GM19238 (cell line): ENCODE measurements around the gene OGDH.
"Not testable (repeated sequence)": the region's sequence is repeated elsewhere in the genome, so short reads cannot be mapped to it uniquely, and the experiment has no call there.

Experiments used
- DNase-seq: peaks from one replicate; pipeline ENCODE4 v3.0.0; 2011; ENCODE audit warnings: low spot score; ENCODE audit not compliant: insufficient read length

The OGDH gene

GRCh38 chr7:44580945-44581878, 25.2 kb upstream of the OGDH start:
- DNase-seq: peak; percentile 30

- DNase-seq: peak; percentile 97
These were observed 24.4 kb upstream of the OGDH start, which contains the start of gene TMED4 for GRCh38 chr7:44581879-44582603. Gene TMED4 (minus strand): TSS chr7:44582231. CDS start chr7:44582206, 25 bp downstream.

- no peak for DNase-seq
These were observed 23.1 kb upstream of the OGDH start for GRCh38 chr7:44583146-44583865.

- no peak for DNase-seq
These were observed 18.4 kb upstream of the OGDH start for GRCh38 chr7:44587843-44588711.

GRCh38 chr7:44590910-44591309, 15.5 kb upstream of the OGDH start:
- DNase-seq: no peak

- DNase-seq: no peak
These were observed 10.3 kb upstream of the OGDH start for GRCh38 chr7:44595934-44596635.

GRCh38 chr7:44597181-44597580, 9.2 kb upstream of the OGDH start:
- DNase-seq: not testable (repeated sequence)

- DNase-seq: no peak
These were observed 7.2 kb upstream of the OGDH start for GRCh38 chr7:44599222-44599621.

GRCh38 chr7:44602576-44602910, 3.9 kb upstream of the OGDH start:
- no peak for DNase-seq

- no peak for DNase-seq
These were observed 3.2 kb upstream of the OGDH start for GRCh38 chr7:44603193-44603592.

GRCh38 chr7:44604941-44605340, 1.5 kb upstream of the OGDH start:
- no peak for DNase-seq

GRCh38 chr7:44607141-44608068, 978 bp downstream of the OGDH start:
- no peak for DNase-seq

- DNase-seq: no peak
These were observed 2.7 kb downstream of the OGDH start for GRCh38 chr7:44608916-44609648.

- DNase-seq: no peak
These were observed 3.4 kb downstream of the OGDH start for GRCh38 chr7:44609829-44610228.

- DNase-seq: no peak
These were observed 8.8 kb downstream of the OGDH start for GRCh38 chr7:44615149-44615611.

GRCh38 chr7:44615793-44616192, 9.4 kb downstream of the OGDH start:
- no peak for DNase-seq

GRCh38 chr7:44616545-44616944, 10.1 kb downstream of the OGDH start:
- DNase-seq: no peak

GRCh38 chr7:44617225-44617890, 10.9 kb downstream of the OGDH start:
- DNase-seq: no peak
